K562 (cell line): ENCODE results near the gene ZP3. TPM values are rescaled to one million over a fixed set of nuclear protein-coding genes. Genes with fewer than 3 reads are reported as not detected.

Source experiments
- CBFA2T2 ChIP-seq: fragments of 450-650 bp; conservative IDR thresholded peaks from 2 replicates; pipeline ENCODE4 v1.6.1; 2017; ENCODE audit warnings: mild to moderate bottlenecking
- CBFA2T3 ChIP-seq: fragments of 450-650 bp; IDR thresholded peaks from 2 replicates; pipeline ENCODE4 v1.6.1; 2017
- CBX3 ChIP-seq, 2 experiments: IDR thresholded peaks; 1 replicate in 1 of 2; 2 replicates in 1 of 2; pipeline ENCODE4 v1.6.1; 2012; ENCODE audit warnings: inconsistent platforms in 2 of 2, low read length in 2 of 2, borderline replicate concordance in 1 of 2, control low read depth in 1 of 2
- DNMT1 ChIP-seq: fragments of 450-650 bp; IDR thresholded peaks from 2 replicates; pipeline ENCODE4 v1.6.1; 2016; ENCODE audit warnings: antibody characterized with exemption, mild to moderate bottlenecking
- HIVEP1 ChIP-seq: fragments of 250-450 bp; sonication (Bioruptor Pico); IDR thresholded peaks from 2 replicates; pipeline ENCODE4 v1.4.0; 2020; ENCODE audit warnings: mild to moderate bottlenecking
- MAZ ChIP-seq, 2 experiments: fragments of 450-650 bp in 1 of 2; sonication (generic) in 1 of 2; formaldehyde crosslinking; IDR thresholded peaks in 1 of 2; conservative IDR thresholded peaks in 1 of 2; 2 replicates each; pipeline versions ENCODE4 v1.4.0 to v1.5.0; 2020; ENCODE audit warnings: mild to moderate bottlenecking in 1 of 2, missing genetic modification reagents in 1 of 2
- MCM7 ChIP-seq, 2 experiments: fragments of 450-650 bp; IDR thresholded peaks; 2 replicates each; pipeline ENCODE4 v1.6.1; 2016 to 2018
- MECOM ChIP-seq: fragments of 250-450 bp; sonication (Bioruptor Pico); IDR thresholded peaks from 2 replicates; pipeline ENCODE4 v1.8.0; 2022; ENCODE audit warnings: inconsistent platforms
- MEF2D ChIP-seq: conservative IDR thresholded peaks from 2 replicates; pipeline ENCODE4 v1.6.1; 2016; ENCODE audit warnings: low read depth, missing genetic modification characterization, missing compliant biosample characterization
- OTX1 ChIP-seq: fragments of 450-650 bp; formaldehyde crosslinking; IDR thresholded peaks from 2 replicates; pipeline ENCODE4 v1.4.0; 2022; ENCODE audit warnings: mild to moderate bottlenecking
- PHF8 ChIP-seq: fragments of 200-600 bp; sonication (generic); IDR thresholded peaks from 2 replicates; pipeline ENCODE4 v1.6.1; 2012; ENCODE audit warnings: mixed run types, mild to moderate bottlenecking, inconsistent platforms, low read length, moderate library complexity, borderline replicate concordance
- SMAD3 ChIP-seq: fragments of 450-650 bp; formaldehyde crosslinking; conservative IDR thresholded peaks from 2 replicates; pipeline ENCODE4 v1.4.0; 2020; ENCODE audit warnings: mild to moderate bottlenecking
- TARDBP ChIP-seq: fragments of 450-650 bp; IDR thresholded peaks from 2 replicates; pipeline ENCODE4 v1.6.1; 2016
- TCFL5 ChIP-seq: fragments of 250-450 bp; sonication (Bioruptor Pico); conservative IDR thresholded peaks from 2 replicates; pipeline ENCODE4 v1.6.1; 2021; ENCODE audit warnings: mild to moderate bottlenecking, moderate library complexity, matching md5 sums
- ZC3H11A ChIP-seq: IDR thresholded peaks from 2 replicates; pipeline ENCODE4 v1.6.1; 2012; ENCODE audit warnings: low read depth, low read length, improper control_type of control experiment
- ZFP30 ChIP-seq: fragments of 250-450 bp; sonication (Bioruptor Pico); IDR thresholded peaks from 2 replicates; pipeline ENCODE4 v1.8.0; 2022; ENCODE audit warnings: moderate library complexity, mild to moderate bottlenecking, inconsistent platforms, borderline replicate concordance
- ZNF518B ChIP-seq: fragments of 250-450 bp; sonication (Bioruptor Pico); IDR thresholded peaks from 2 replicates; pipeline ENCODE4 v1.5.0; 2021; ENCODE audit warnings: mild to moderate bottlenecking, moderate library complexity
- polyA plus RNA-seq, 8 experiments: library from polyadenylated mRNA; depleted of rRNA in 4 of 8; stranded (reverse) in 5 of 8; unstranded in 3 of 8; fragments of >200 nt; fragmentation: Nextera tagmentation in 2 of 8; fragmentation: Illumina TruSeq in 1 of 8; extraction: Ambion mirVana in 2 of 8; extraction: Trizol in 1 of 8; gene quantifications; 2 replicates each; pipeline versions ENCODE4 v1.2.1 to v1.2.3, GENCODE V29; 2011 to 2014; ENCODE audit warnings: inconsistent platforms in 1 of 8, missing spikeins in 1 of 8
- total RNA-seq, 7 experiments: library from RNA; depleted of rRNA in 6 of 7; stranded (reverse); fragments of >200 nt in 6 of 7; fragmentation: Illumina TruSeq in 2 of 7; extraction: Trizol in 2 of 7; gene quantifications; 2 replicates each; pipeline versions ENCODE4 v1.2.1 to v1.2.3, GENCODE V29; 2011 to 2021; ENCODE audit warnings: low replicate concordance in 1 of 7
- TF ChIP-seq, protein P1 (sequence below): sonication (generic); formaldehyde crosslinking; IDR thresholded peaks from 2 replicates; pipeline ENCODE4 v1.8.0; 2022; ENCODE audit warnings: missing genetic modification reagents, mild to moderate bottlenecking, borderline replicate concordance
- TF ChIP-seq, protein P2 (sequence below): fragments of 250-450 bp; sonication (Bioruptor Pico); IDR thresholded peaks from 2 replicates; pipeline ENCODE4 v1.4.0; 2020; ENCODE audit warnings: borderline replicate concordance

Gene ZP3
- total and polyA plus RNA-seq, 9 of the 15 experiments (the other 6 are each of a cell fraction or from before 2014, with no cell fraction given) = 1.4 to 3.8 (median 2.4) TPM

DNA sequence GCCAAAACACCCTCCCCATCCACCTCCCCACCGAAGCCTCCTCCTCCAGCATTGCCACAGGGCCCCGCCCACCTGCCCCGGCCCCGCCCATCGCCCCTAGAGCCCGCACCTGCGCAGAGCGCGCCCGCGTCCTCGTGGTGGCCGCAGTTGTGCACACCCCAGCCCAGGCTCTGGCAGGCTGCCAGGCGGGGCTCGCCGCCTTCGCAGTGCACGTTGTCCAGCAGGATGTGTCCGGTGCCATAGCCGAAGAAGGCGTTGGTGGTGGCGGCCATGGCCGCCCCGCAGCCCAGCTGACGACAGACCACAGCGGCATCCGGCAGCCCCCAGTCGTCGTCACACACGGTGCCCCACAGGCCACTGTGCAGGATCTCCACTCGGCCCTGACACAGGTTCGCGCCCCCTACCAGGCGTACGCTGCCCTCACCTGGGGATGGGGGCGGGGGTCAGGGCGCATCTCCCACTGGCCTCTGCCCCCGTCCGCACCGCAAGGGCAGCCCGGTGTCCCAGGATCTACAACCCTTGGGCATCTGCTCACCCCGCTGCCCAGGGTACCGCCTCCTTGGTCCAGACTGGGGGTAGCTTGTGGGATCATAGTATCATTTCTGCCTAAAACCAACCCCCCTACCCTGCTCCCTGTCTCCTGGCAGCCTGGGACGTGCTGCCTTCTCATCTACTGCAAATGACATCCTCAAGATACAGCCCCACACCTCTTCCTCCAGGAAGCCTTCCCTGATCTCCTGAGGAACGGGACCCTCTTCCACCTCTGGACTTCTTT is 27.2 kb upstream of the ZP3 start (continued):
- no peak for TF ChIP-seq ZC3H11A
- TF ChIP-seq CBFA2T3 = no peak
- TF ChIP-seq ZNF518B = no peak
- no peak for TF ChIP-seq TARDBP
- TF ChIP-seq CBFA2T2 = no peak
- TF ChIP-seq SMAD3 = peak; percentile 12; the same call in 1 of the 2 replicates
- peak; percentile 90; a peak in 3 of 4 replicates for TF ChIP-seq MAZ (CRISPR knock-in tag; conservative IDR thresholded peaks at IDR 0.05 in 1 of 2, IDR thresholded peaks at IDR 0.05 in 1 of 2)
- TF ChIP-seq, protein P1, sequence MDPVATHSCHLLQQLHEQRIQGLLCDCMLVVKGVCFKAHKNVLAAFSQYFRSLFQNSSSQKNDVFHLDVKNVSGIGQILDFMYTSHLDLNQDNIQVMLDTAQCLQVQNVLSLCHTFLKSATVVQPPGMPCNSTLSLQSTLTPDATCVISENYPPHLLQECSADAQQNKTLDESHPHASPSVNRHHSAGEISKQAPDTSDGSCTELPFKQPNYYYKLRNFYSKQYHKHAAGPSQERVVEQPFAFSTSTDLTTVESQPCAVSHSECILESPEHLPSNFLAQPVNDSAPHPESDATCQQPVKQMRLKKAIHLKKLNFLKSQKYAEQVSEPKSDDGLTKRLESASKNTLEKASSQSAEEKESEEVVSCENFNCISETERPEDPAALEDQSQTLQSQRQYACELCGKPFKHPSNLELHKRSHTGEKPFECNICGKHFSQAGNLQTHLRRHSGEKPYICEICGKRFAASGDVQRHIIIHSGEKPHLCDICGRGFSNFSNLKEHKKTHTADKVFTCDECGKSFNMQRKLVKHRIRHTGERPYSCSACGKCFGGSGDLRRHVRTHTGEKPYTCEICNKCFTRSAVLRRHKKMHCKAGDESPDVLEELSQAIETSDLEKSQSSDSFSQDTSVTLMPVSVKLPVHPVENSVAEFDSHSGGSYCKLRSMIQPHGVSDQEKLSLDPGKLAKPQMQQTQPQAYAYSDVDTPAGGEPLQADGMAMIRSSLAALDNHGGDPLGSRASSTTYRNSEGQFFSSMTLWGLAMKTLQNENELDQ (CRISPR knock-in tag) = no peak
- TF ChIP-seq HIVEP1 = peak; percentile 70; the same call in 1 of the 2 replicates
- TF ChIP-seq PHF8 = peak; percentile 80; the same call in 1 of the 2 replicates
- no peak for TF ChIP-seq ZFP30 (CRISPR knock-in tag)
- TF ChIP-seq CBX3 (IDR thresholded peaks at IDR 0.05; ENCODE audit: borderline replicate concordance in 1 of 2, low read length in 2 of 2) = peak in 1 of 2 experiments; percentile 92; a peak in 1 of 3 replicates
- no peak for TF ChIP-seq DNMT1
- TF ChIP-seq MECOM = no peak
- TF ChIP-seq, protein P2, sequence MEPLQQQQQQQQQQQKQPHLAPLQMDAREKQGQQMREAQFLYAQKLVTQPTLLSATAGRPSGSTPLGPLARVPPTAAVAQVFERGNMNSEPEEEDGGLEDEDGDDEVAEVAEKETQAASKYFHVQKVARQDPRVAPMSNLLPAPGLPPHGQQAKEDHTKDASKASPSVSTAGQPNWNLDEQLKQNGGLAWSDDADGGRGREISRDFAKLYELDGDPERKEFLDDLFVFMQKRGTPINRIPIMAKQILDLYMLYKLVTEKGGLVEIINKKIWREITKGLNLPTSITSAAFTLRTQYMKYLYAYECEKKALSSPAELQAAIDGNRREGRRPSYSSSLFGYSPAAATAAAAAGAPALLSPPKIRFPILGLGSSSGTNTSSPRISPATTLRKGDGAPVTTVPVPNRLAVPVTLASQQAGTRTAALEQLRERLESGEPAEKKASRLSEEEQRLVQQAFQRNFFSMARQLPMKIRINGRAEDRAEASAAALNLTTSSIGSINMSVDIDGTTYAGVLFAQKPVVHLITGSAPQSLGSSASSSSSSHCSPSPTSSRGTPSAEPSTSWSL = peak; percentile 19; the same call in 1 of the 2 replicates
- no peak for TF ChIP-seq TCFL5
- no peak for TF ChIP-seq MEF2D
- no peak for TF ChIP-seq MCM7 (IDR thresholded peaks at IDR 0.05)
- TF ChIP-seq OTX1 (CRISPR knock-in tag) = 0 out of 2 replicates have a peak, but pooled peaks have one; percentile 9
